ENCODE measurements around the gene ABCC12.
"Not testable (repeated sequence)": the region's sequence is repeated elsewhere in the genome, so short reads cannot be mapped to it uniquely, and the experiment has no call there.

ABCC12 gene

GRCh38 chr16:48155926-48156789 lies at the start of gene ABCC12:
Gene ABCC12, minus strand, starts transcription at chr16:48155993. Its CDS starts 9,569 bp downstream, at chr16:48146424.
- DNase-seq (ENCODE audit: low spot score): no peak

- no peak for DNase-seq (ENCODE audit: low spot score)
These were observed 49.0 kb upstream of the ABCC12 start for GRCh38 chr16:48204825-48205151.

- DNase-seq (ENCODE audit: low spot score): no peak
These were observed 48.4 kb upstream of the ABCC12 start for GRCh38 chr16:48203974-48204824.

GRCh38 chr16:48201515-48202201 lies 45.9 kb upstream of the ABCC12 start:
- DNase-seq (ENCODE audit: low spot score): no peak

GRCh38 chr16:48197294-48197693 lies 41.5 kb upstream of the ABCC12 start:
- no peak for DNase-seq (ENCODE audit: low spot score)

- DNase-seq (ENCODE audit: low spot score): no peak
These were observed 39.2 kb upstream of the ABCC12 start for GRCh38 chr16:48194828-48195556.

- DNase-seq (ENCODE audit: low spot score): no peak
These were observed 38.1 kb upstream of the ABCC12 start for GRCh38 chr16:48193846-48194245.

GRCh38 chr16:48188449-48189102 lies 32.8 kb upstream of the ABCC12 start:
- DNase-seq (ENCODE audit: low spot score): no peak

GRCh38 chr16:48187779-48188178 lies 32.0 kb upstream of the ABCC12 start:
- no peak for DNase-seq (ENCODE audit: low spot score)

GRCh38 chr16:48184681-48185080 lies 28.9 kb upstream of the ABCC12 start:
- DNase-seq (ENCODE audit: low spot score): no peak

- DNase-seq (ENCODE audit: low spot score): no peak
These were observed 27.3 kb upstream of the ABCC12 start for GRCh38 chr16:48182979-48183537.

- not testable (repeated sequence) for DNase-seq (ENCODE audit: low spot score)
These were observed 26.1 kb upstream of the ABCC12 start for GRCh38 chr16:48181746-48182520.

- no peak for DNase-seq (ENCODE audit: low spot score)
These were observed 25.2 kb upstream of the ABCC12 start for GRCh38 chr16:48180868-48181480.

- DNase-seq (ENCODE audit: low spot score): no peak
These were observed 21.0 kb upstream of the ABCC12 start for GRCh38 chr16:48176635-48177408.

GRCh38 chr16:48173889-48174288 lies 18.1 kb upstream of the ABCC12 start:
- DNase-seq (ENCODE audit: low spot score): no peak

GRCh38 chr16:48172682-48173081 lies 16.9 kb upstream of the ABCC12 start:
- no peak for DNase-seq (ENCODE audit: low spot score)

GRCh38 chr16:48169896-48170295 lies 14.1 kb upstream of the ABCC12 start:
- no peak for DNase-seq (ENCODE audit: low spot score)

- DNase-seq (ENCODE audit: low spot score): no peak
These were observed 12.3 kb upstream of the ABCC12 start for GRCh38 chr16:48168075-48168474.

- DNase-seq (ENCODE audit: low spot score): not testable (repeated sequence)
These were observed 10.8 kb upstream of the ABCC12 start for GRCh38 chr16:48166617-48167016.

Data from hepatic stellate cell (primary cell).